B cell (primary cell): ENCODE measurements around the gene ZRANB1. TPM values are rescaled to one million over a fixed set of nuclear protein-coding genes. Genes with fewer than 3 reads are reported as not detected.

Source experiments
- ATAC-seq: fragments of 200-7000 bp; cut with Tn5 transposase; one replicate; pipeline ENCODE4 v1.10.0; 2021; ENCODE audit warnings: low read depth, mild to moderate bottlenecking, moderate number of reproducible peaks, moderate library complexity
- CTCF ChIA-PET: fragments of 350-600 bp; sonication (Branson Sonifier 250); formaldehyde crosslinking; loops from one replicate; lab custom pipeline; 2021; ENCODE audit warnings: antibody characterized with exemption, inconsistent platforms; lab: Charles Lee
- POLR2A ChIA-PET: fragments of 350-600 bp; sonication (Branson Sonifier 250); formaldehyde crosslinking; loops from one replicate; lab custom pipeline; 2021; ENCODE audit warnings: antibody characterized with exemption; lab: Charles Lee
- DNase-seq: peaks from one replicate; pipeline ENCODE4 v3.0.0; 2013
- H2AFZ ChIP-seq: 2 replicates; pipeline ENCODE4 v1.6.1; 2012; ENCODE audit warnings: mild to moderate bottlenecking, low read depth, low read length; ENCODE audit not compliant: insufficient read depth, poor library complexity, severe bottlenecking
- H3K27ac ChIP-seq, 2 donors: 1 replicate in 1 of 2; 2 replicates in 1 of 2; pipeline ENCODE4 v1.5.1; 2012 to 2013; ENCODE audit warnings: low read length in 2 of 2, mild to moderate bottlenecking in 2 of 2, moderate library complexity in 1 of 2
- H3K27me3 ChIP-seq, 4 experiments: fragments of 200-600 bp in 1 of 4; sonication (generic) in 1 of 4; replicated peaks in 1 of 4; 1 replicate in 2 of 4; 2 replicates in 2 of 4; pipeline versions ENCODE4 v1.6.1 to v1.7.0; 2013 to 2016; ENCODE audit warnings: low read length in 3 of 4, mild to moderate bottlenecking in 2 of 4, mixed read lengths in 1 of 4, moderate library complexity in 1 of 4; ENCODE audit not compliant: insufficient read depth in 4 of 4, control insufficient read depth in 3 of 4; ENCODE audit errors: control extremely low read depth in 1 of 4
- H3K36me3 ChIP-seq, 2 experiments: replicated peaks in 1 of 2; 1 replicate in 1 of 2; 2 replicates in 1 of 2; pipeline versions ENCODE4 v1.6.1 to v1.7.1; 2013; ENCODE audit warnings: low read length in 1 of 2; ENCODE audit not compliant: insufficient read depth in 2 of 2, control insufficient read depth in 1 of 2; ENCODE audit errors: control extremely low read depth in 1 of 2, extremely low read depth in 1 of 2
- H3K4me1 ChIP-seq, 2 donors: fragments of 200-600 bp in 1 of 2; sonication (generic) in 1 of 2; 1 replicate in 1 of 2; 2 replicates in 1 of 2; pipeline versions ENCODE4 v1.5.1 to v1.6.1; 2013 to 2017; ENCODE audit warnings: low read length in 2 of 2; ENCODE audit not compliant: control insufficient read depth in 2 of 2, insufficient read depth in 2 of 2
- H3K4me2 ChIP-seq: replicated peaks from 2 replicates; pipeline ENCODE3; 2012; ENCODE audit warnings: mild to moderate bottlenecking, low read depth, low read length; ENCODE audit not compliant: poor library complexity, severe bottlenecking
- H3K4me3 ChIP-seq, 5 experiments: fragments of 200-600 bp in 1 of 5; sonication (generic) in 1 of 5; 1 replicate in 3 of 5; 2 replicates in 2 of 5; pipeline versions ENCODE4 v1.5.1 to v1.7.0; 2011 to 2016; ENCODE audit warnings: low read length in 4 of 5, mild to moderate bottlenecking in 4 of 5, low read depth in 2 of 5, control low read depth in 1 of 5, moderate library complexity in 1 of 5; ENCODE audit not compliant: insufficient read depth in 1 of 5; ENCODE audit errors: control extremely low read depth in 1 of 5, extremely low read depth in 1 of 5
- H3K79me2 ChIP-seq: fragments of 200-600 bp; sonication (generic); one replicate; pipeline ENCODE4 v1.6.0; 2016; ENCODE audit warnings: low read length; ENCODE audit not compliant: control insufficient read depth, insufficient read depth
- H3K9ac ChIP-seq: fragments of 200-600 bp; sonication (generic); 2 replicates; pipeline ENCODE4 v1.6.1; 2017; ENCODE audit warnings: mild to moderate bottlenecking, low read length, moderate library complexity
- H3K9me3 ChIP-seq, 3 donors: one replicate each; pipeline versions ENCODE4 v1.6.1 to v1.7.1; 2013; ENCODE audit warnings: low read length in 2 of 3; ENCODE audit not compliant: control insufficient read depth in 2 of 3, insufficient read depth in 1 of 3; ENCODE audit errors: control extremely low read depth in 1 of 3
- H4K20me1 ChIP-seq: 2 replicates; pipeline ENCODE4 v1.6.0; 2012; ENCODE audit warnings: mild to moderate bottlenecking, low read length; ENCODE audit not compliant: insufficient read depth, control insufficient read depth, poor library complexity, severe bottlenecking
- H3K27ac Mint-ChIP-seq: one replicate; pipeline ENCODE4 v1.8.0; 2021; ENCODE audit warnings: mixed read lengths
- H3K27me3 Mint-ChIP-seq: one replicate; pipeline ENCODE4 v1.8.0; 2021; ENCODE audit warnings: mixed read lengths
- H3K4me1 Mint-ChIP-seq: one replicate; pipeline ENCODE4 v1.8.0; 2021; ENCODE audit warnings: mixed read lengths
- H3K4me3 Mint-ChIP-seq: one replicate; pipeline ENCODE4 v1.8.0; 2021; ENCODE audit warnings: mixed read lengths
- H3K9me3 Mint-ChIP-seq: one replicate; pipeline ENCODE4 v1.8.0; 2022; ENCODE audit warnings: mixed read lengths; ENCODE audit not compliant: insufficient read depth
- CTCF ChIP-seq: fragments of 200-600 bp; IDR thresholded peaks from one replicate; pipeline ENCODE4 v1.8.0; 2022; ENCODE audit warnings: antibody characterized with exemption, mild to moderate bottlenecking
- EZH2 ChIP-seq: IDR thresholded peaks from 2 replicates; pipeline ENCODE4 v1.6.1; 2012; ENCODE audit warnings: borderline replicate concordance, low read depth, mild to moderate bottlenecking, moderate library complexity, low read length; ENCODE audit not compliant: insufficient read depth, poor library complexity, severe bottlenecking
- WGBS: methylation state at CpG from one replicate; pipeline ENCODE4 v1.1.5; 2013; ENCODE audit warnings: missing lambda C conversion rate; ENCODE audit not compliant: insufficient coverage; 5-methylcytosine and 5-hydroxymethylcytosine counted together
- intact Hi-C: fragments of 100-400 bp; cut with micrococcal nuclease; formaldehyde crosslinking; loops from one replicate; pipeline ENCODE4 v1.10.0; 2022
- polyA plus RNA-seq: library from polyadenylated mRNA; depleted of rRNA; stranded (reverse); fragments of >200 nt; gene quantifications from 2 replicates; pipeline ENCODE4 v1.2.3, GENCODE V29; 2012
- total RNA-seq, 2 donors: library from RNA; stranded (reverse); fragments of 120-200 nt in 1 of 2; gene quantifications; 1 replicate in 1 of 2; 2 replicates in 1 of 2; pipeline versions ENCODE4 v1.2.3 to v1.2.4, GENCODE V29; 2013 to 2022

ZRANB1 gene
- total and polyA plus RNA-seq, 2 donors (not counting 1 experiment from before 2014, with no cell fraction given) = 6.5 to 28.0 TPM

- Mint-ChIP-seq H3K27ac (no peak overlapping the region), H3K27me3 (no peaks in the 10 kb centered on the region), H3K4me1 (peaks cover 41% of the 10 kb centered on the region), H3K9me3 (no peaks in the 10 kb centered on the region), H3K4me3 (no peak overlapping the region)
- POLR2A ChIA-PET = no interaction called here
- no peak overlapping the region for H3K4me3 ChIP-seq
- no peaks in the 10 kb centered on the region for H3K27me3 ChIP-seq
- no peaks in the 10 kb centered on the region for H3K9me3 ChIP-seq
- ATAC-seq = no peak
- peaks cover 6 to 17% of the 10 kb centered on the region in 2 experiments for H3K36me3 ChIP-seq
- no peak overlapping the region for H2AFZ ChIP-seq
- H3K27ac ChIP-seq = no peak overlapping the region
- TF ChIP-seq EZH2 (no peak), CTCF (no peak)
- peaks cover 71% of the 10 kb centered on the region for H4K20me1 ChIP-seq
- 100% methylated on average over 3 of the region's 6 CpGs for WGBS
- H3K9ac ChIP-seq = no peak overlapping the region
- CTCF ChIA-PET = no interaction called here
- no peak for DNase-seq
- H3K79me2 ChIP-seq = peaks cover 81% of the 10 kb centered on the region
- intact Hi-C loops = no loop called here
- no peak overlapping the region for H3K4me2 ChIP-seq
- peaks cover 1 to 7% of the 10 kb centered on the region in 2 donors for H3K4me1 ChIP-seq
These were observed 10.2 kb downstream of the ZRANB1 start for GRCh38 chr10:124952123-124952522.

DNA sequence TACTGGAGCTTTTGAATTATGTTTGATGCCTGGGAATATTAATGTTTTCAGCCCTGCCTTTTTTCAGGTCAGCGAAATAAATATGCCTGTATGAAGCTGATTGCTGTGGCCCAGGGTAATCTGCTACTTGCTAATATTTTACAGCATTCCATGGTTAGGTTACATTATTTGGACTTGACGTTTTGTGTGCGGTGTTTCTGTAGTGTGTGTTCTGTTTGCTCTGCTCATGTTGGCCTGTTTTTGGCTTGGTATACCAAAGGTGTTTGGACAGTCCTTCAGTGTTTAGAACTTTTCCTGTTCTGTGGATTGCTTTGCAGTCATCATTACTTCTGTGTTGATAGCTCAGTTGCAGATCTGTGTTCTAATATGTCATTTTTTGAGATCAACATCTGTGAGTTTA, 11.5 kb downstream of the ZRANB1 start:
- H3K4me2 ChIP-seq = no peak overlapping the region
- H3K9me3 ChIP-seq = no peaks in the 10 kb centered on the region
- H3K4me3 ChIP-seq = no peak overlapping the region
- TF ChIP-seq CTCF (no peak), EZH2 (no peak)
- WGBS = 100% methylated on average over 2 of the region's 3 CpGs
- peaks cover 4 to 10% of the 10 kb centered on the region in 2 experiments for H3K36me3 ChIP-seq
- no peak overlapping the region for H3K27ac ChIP-seq
- H3K27me3 ChIP-seq = no peaks in the 10 kb centered on the region
- POLR2A ChIA-PET = no interaction called here
- Mint-ChIP-seq H3K27me3 (no peaks in the 10 kb centered on the region), H3K4me3 (no peak overlapping the region), H3K4me1 (peaks cover 44% of the 10 kb centered on the region), H3K9me3 (no peaks in the 10 kb centered on the region), H3K27ac (no peak overlapping the region)
- peaks cover 70% of the 10 kb centered on the region for H4K20me1 ChIP-seq
- H3K79me2 ChIP-seq = peaks cover 83% of the 10 kb centered on the region
- ATAC-seq (no peak), DNase-seq (no peak)
- intact Hi-C loops = no loop called here
- peaks cover 7 to 13% of the 10 kb centered on the region in 2 donors for H3K4me1 ChIP-seq
- H3K9ac ChIP-seq = no peak overlapping the region
- CTCF ChIA-PET = no interaction called here
- H2AFZ ChIP-seq = no peak overlapping the region
